Suprapubic skin (tissue), 3 donors: Measurements from ENCODE around the gene NKAPD1.

Experiments
- CTCF ChIP-seq, 2 donors: fragments of 200-600 bp in 1 of 2; fragments of 450-650 bp in 1 of 2; sonication (generic) in 1 of 2; IDR thresholded peaks; one replicate each; pipeline ENCODE4 v1.5.1; 2016 to 2019; ENCODE audit warnings: antibody characterized with exemption in 2 of 2, mild to moderate bottlenecking in 1 of 2, moderate library complexity in 1 of 2
- POLR2A ChIP-seq, 2 donors: fragments of 450-650 bp; IDR thresholded peaks; one replicate each; pipeline ENCODE4 v1.6.1; 2017; ENCODE audit warnings: antibody characterized with exemption in 2 of 2, mild to moderate bottlenecking in 2 of 2, moderate library complexity in 2 of 2

GRCh38 chr11:112073941-112074811, at the start of gene NKAPD1, which contains the start of gene PIH1D2:
- TF ChIP-seq POLR2A (IDR thresholded peaks at IDR 0.05) (peak in 1 of 2 donors; percentile 26), CTCF (IDR thresholded peaks at IDR 0.05) (no peak)
